ENCODE measurements around the gene ADCY5. TPM values are rescaled to one million over a fixed set of nuclear protein-coding genes. Genes with fewer than 3 reads are reported as not detected.

Gene ADCY5
- total RNA-seq, 1 donor from 2014 or later, result 6.8 TPM

DNA sequence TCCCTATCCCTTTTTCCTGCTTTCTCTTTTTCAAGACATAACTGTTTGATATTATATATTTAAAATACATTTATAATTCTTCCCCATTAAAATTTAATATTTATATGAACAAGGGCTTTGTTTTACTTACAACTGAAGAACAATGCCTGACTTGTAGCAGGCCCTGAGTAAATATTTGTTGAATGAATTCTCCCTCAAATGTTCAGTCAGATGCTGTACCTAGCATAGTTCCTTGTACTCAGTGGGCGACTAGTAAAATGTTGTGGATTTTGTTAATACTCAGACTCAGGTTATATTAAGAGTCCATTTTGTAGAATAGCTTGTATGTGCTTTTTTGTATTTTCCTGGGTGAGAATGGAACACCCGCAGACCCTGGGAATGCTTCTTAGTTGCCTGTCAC, 178.1 kb downstream of the ADCY5 start:
- H3K4me1 Mint-ChIP-seq, result no peaks in the 10 kb centered on the region
- peaks cover 36% of the 10 kb centered on the region for H3K36me3 Mint-ChIP-seq
- TF ChIP-seq, protein P1, sequence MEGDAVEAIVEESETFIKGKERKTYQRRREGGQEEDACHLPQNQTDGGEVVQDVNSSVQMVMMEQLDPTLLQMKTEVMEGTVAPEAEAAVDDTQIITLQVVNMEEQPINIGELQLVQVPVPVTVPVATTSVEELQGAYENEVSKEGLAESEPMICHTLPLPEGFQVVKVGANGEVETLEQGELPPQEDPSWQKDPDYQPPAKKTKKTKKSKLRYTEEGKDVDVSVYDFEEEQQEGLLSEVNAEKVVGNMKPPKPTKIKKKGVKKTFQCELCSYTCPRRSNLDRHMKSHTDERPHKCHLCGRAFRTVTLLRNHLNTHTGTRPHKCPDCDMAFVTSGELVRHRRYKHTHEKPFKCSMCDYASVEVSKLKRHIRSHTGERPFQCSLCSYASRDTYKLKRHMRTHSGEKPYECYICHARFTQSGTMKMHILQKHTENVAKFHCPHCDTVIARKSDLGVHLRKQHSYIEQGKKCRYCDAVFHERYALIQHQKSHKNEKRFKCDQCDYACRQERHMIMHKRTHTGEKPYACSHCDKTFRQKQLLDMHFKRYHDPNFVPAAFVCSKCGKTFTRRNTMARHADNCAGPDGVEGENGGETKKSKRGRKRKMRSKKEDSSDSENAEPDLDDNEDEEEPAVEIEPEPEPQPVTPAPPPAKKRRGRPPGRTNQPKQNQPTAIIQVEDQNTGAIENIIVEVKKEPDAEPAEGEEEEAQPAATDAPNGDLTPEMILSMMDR (IDR thresholded peaks at IDR 0.05; ENCODE audit: unreplicated experiment), result no peak
- no peaks in the 10 kb centered on the region for H3K27me3 Mint-ChIP-seq (ENCODE audit: low read depth)
- peaks cover 17% of the 10 kb centered on the region for H3K9me3 Mint-ChIP-seq
- no peak overlapping the region for H3K27ac Mint-ChIP-seq
- no peak overlapping the region for H3K4me3 Mint-ChIP-seq
- DNase-seq (ENCODE audit: low spot score in 2 of 2, unreplicated experiment in 2 of 2), result no peak

DNA sequence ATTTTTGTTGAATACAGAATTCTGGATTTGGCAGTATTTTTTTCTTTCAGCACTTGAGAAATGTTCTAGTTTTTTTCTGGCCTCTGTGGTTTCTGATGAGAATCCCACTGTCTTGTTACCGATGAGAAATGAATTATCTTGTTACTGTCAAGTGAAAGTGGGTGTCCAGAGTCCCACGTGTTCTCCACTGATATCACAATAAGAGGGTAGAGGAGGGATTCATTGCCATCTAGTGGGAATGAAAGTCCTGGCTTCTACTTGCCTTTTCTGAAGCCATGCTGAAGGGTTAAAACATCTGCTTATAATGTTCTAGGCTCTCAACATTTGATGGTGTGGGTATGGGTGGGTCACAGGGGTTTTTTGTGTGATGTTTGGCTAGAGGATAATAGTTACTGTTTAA, 181.1 kb downstream of the ADCY5 start:
- H3K27ac Mint-ChIP-seq, result no peak overlapping the region
- H3K4me1 Mint-ChIP-seq, result no peaks in the 10 kb centered on the region
- no peak overlapping the region for H3K4me3 Mint-ChIP-seq
- peaks cover 23% of the 10 kb centered on the region for H3K9me3 Mint-ChIP-seq
- DNase-seq (ENCODE audit: low spot score in 2 of 2, unreplicated experiment in 2 of 2), result no peak
- TF ChIP-seq, protein P1 (IDR thresholded peaks at IDR 0.05; ENCODE audit: unreplicated experiment), result no peak
- peaks cover 53% of the 10 kb centered on the region for H3K36me3 Mint-ChIP-seq
- no peaks in the 10 kb centered on the region for H3K27me3 Mint-ChIP-seq (ENCODE audit: low read depth)

DNA sequence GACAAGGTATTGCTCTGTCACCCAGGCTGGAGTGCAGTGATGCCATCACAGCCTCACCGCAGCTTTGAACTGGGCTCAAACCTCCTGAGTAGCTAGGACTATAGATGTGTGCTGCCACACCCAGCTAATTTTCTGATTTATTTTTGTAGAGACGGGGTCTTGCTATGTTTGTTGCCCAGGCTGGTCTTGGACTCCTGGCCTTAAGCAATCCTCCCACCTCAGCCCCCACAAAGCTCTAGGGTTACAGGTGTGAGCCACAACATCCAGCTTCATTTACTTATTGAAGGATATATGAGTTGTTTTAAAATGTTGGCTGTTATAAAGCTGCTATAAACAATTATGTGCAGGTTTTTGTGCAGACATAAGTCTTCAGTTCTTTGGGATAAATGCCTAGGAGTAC, 184.9 kb downstream of the ADCY5 start:
- TF ChIP-seq, protein P1 (IDR thresholded peaks at IDR 0.05; ENCODE audit: unreplicated experiment), result no peak

DNA sequence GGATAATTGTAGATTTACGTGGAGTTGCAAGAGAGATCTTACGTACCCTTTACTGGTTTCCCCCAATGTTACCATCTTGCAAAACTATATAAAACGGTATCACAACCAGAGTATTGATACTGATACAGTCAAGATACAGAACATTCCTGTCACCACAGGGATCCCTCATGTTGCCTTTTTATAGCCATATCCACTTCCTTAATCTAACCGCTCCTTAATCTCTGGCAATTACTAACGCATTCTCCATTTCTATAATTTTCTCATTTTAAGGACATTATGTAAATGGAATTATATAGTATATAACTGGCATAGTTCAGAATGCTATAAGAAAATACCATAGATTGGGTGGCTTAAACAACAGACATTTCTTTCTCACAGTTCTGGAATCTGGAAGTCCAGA, 186.0 kb downstream of the ADCY5 start:
- Mint-ChIP-seq H3K9me3 (peaks cover 23% of the 10 kb centered on the region), H3K27me3 (ENCODE audit: low read depth) (no peaks in the 10 kb centered on the region), H3K4me1 (peaks cover 6% of the 10 kb centered on the region), H3K4me3 (no peak overlapping the region), H3K36me3 (peaks cover 36% of the 10 kb centered on the region), H3K27ac (no peak overlapping the region)
- no peak for DNase-seq (ENCODE audit: low spot score in 2 of 2, unreplicated experiment in 2 of 2)
- TF ChIP-seq, protein P1 (IDR thresholded peaks at IDR 0.05; ENCODE audit: unreplicated experiment), result no peak

More for the DNA sequence above, 184.9 kb downstream of the ADCY5 start:
- H3K9me3 Mint-ChIP-seq, result peaks cover 23% of the 10 kb centered on the region
- H3K4me3 Mint-ChIP-seq, result no peak overlapping the region
- DNase-seq (ENCODE audit: low spot score in 2 of 2, unreplicated experiment in 2 of 2), result no peak
- H3K27ac Mint-ChIP-seq, result no peak overlapping the region
- H3K36me3 Mint-ChIP-seq, result peaks cover 46% of the 10 kb centered on the region
- H3K27me3 Mint-ChIP-seq (ENCODE audit: low read depth), result no peaks in the 10 kb centered on the region
- peaks cover 5% of the 10 kb centered on the region for H3K4me1 Mint-ChIP-seq

DNA sequence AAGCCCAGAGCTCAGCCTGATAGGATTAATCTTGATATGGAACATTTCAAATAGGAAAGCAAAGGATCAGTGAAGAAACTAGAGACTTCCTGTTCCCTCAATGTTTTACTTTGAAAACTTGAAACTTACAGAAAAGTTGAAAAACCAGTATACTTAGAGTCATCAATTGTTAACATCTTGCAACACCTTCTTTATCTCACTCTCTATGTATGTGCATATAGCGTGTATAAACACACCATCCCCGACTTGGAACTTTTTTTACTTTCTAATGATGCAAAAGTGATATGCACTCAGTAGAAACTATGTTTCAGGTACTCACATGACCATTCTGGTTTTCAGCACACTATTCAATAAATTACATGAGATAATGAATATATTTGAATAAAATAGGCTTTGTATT, 186.7 kb downstream of the ADCY5 start:
- no peak for DNase-seq (ENCODE audit: low spot score in 2 of 2, unreplicated experiment in 2 of 2)
- Mint-ChIP-seq H3K36me3 (peaks cover 30% of the 10 kb centered on the region), H3K4me3 (no peak overlapping the region), H3K27me3 (ENCODE audit: low read depth) (no peaks in the 10 kb centered on the region), H3K4me1 (peaks cover 6% of the 10 kb centered on the region), H3K27ac (no peak overlapping the region), H3K9me3 (peaks cover 20% of the 10 kb centered on the region)
- TF ChIP-seq, protein P1 (IDR thresholded peaks at IDR 0.05; ENCODE audit: unreplicated experiment), result no peak

DNA sequence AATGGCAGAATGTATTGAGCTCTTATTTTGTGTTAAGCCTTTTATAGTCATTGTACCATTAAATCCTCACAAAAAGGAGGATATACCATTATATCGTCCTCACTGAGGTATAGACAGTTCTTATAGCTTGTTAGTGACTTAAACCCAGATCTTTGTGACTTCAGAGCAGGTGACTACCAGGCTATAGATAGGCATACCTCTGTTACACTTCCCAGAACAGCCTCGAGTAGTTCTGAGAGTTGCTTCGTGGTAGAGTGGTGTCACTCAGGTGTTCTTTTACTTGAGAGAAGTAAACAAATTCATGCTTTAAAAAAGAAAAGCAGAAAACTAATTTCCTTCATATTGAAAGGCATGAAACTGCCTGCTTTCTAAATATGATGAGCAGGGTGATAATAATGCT, 187.2 kb downstream of the ADCY5 start:
- TF ChIP-seq, protein P1 (IDR thresholded peaks at IDR 0.05; ENCODE audit: unreplicated experiment), result no peak
- DNase-seq (ENCODE audit: low spot score in 2 of 2, unreplicated experiment in 2 of 2), result no peak
- Mint-ChIP-seq H3K27ac (no peak overlapping the region), H3K4me3 (no peak overlapping the region), H3K36me3 (peaks cover 24% of the 10 kb centered on the region), H3K4me1 (peaks cover 6% of the 10 kb centered on the region), H3K27me3 (ENCODE audit: low read depth) (no peaks in the 10 kb centered on the region), H3K9me3 (peaks cover 14% of the 10 kb centered on the region)
